ENCODE data around the gene PRKN. TPM values are rescaled to one million over a fixed set of nuclear protein-coding genes. Genes with fewer than 3 reads are reported as not detected.

PRKN gene
- total RNA-seq, 1 experiment from 2014 or later = 2.0 TPM

DNA sequence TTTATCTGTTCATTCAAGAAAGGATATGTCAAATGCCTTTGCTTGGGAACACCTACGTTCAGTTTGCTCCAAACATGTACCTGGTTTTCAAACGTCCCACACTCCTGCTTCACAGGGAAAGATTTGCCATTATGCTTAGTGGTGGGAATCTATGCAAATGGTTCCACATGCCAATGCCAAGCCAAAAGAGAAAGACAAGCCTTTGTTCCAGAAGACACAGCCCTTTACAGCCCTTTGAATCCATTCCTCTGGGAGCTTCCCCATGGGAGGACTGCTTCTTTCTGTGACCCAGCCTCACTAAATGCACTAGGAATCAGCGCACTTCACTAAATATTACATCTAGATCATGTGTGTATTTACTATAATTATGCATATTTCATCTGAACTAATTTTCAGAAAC, 619.5 kb downstream of the PRKN start:
- Histone ChIP-seq H3K4ac (ENCODE audit: low read depth, low read length) (no peak overlapping the region), H3K56ac (ENCODE audit: insufficient read length, low read depth, low read length) (no peak overlapping the region), H3K79me2 (ENCODE audit: insufficient read depth, low read length) (no peaks in the 10 kb centered on the region), H3K27ac (ENCODE audit: insufficient read length, low read depth, low read length) (no peak overlapping the region), H3K18ac (ENCODE audit: insufficient read length, low read depth, low read length) (no peak overlapping the region), H2BK15ac (ENCODE audit: low read depth, low read length) (no peak overlapping the region), H3K9me3 (ENCODE audit: control insufficient read depth, low read depth, low read length) (no peaks in the 10 kb centered on the region), H2AK5ac (ENCODE audit: insufficient read length, low read length) (no peak overlapping the region), H4K5ac (ENCODE audit: insufficient read length, low read depth, low read length) (no peak overlapping the region), H4K91ac (ENCODE audit: insufficient read length, low read depth, low read length) (no peak overlapping the region), H3K4me1 (ENCODE audit: insufficient read depth, low read length) (peaks cover 4% of the 10 kb centered on the region; the same call in 1 of the 2 replicates), H3K14ac (ENCODE audit: insufficient read depth, low read length) (no peak overlapping the region), H3K4me2 (ENCODE audit: insufficient read depth, insufficient read length, low read length) (no peak overlapping the region), H3T11ph (ENCODE audit: low read length) (no peak overlapping the region), H3K23me2 (ENCODE audit: insufficient read length, low read depth, low read length, poor library complexity, severe bottlenecking) (no peaks in the 10 kb centered on the region), H2BK20ac (ENCODE audit: low read depth, low read length, poor library complexity, severe bottlenecking) (no peak overlapping the region), H3K9ac (ENCODE audit: extremely low read depth, insufficient read length, low read length) (no peak overlapping the region), H2BK12ac (ENCODE audit: insufficient read length, low read depth, low read length) (no peak overlapping the region), H3K23ac (ENCODE audit: insufficient read length, low read depth, low read length) (no peak overlapping the region), H2AFZ (ENCODE audit: low read length) (no peak overlapping the region), H2BK5ac (ENCODE audit: insufficient read length, low read length) (no peak overlapping the region), H2BK120ac (ENCODE audit: low read depth, low read length, poor library complexity, severe bottlenecking) (no peak overlapping the region), H3K79me1 (ENCODE audit: insufficient read depth, low read depth, low read length, poor library complexity, severe bottlenecking) (no peaks in the 10 kb centered on the region), H4K8ac (replicated peaks; ENCODE audit: insufficient read length, low read depth, low read length) (no peak overlapping the region), H3K27me3 (ENCODE audit: insufficient read depth, low read length) (no peaks in the 10 kb centered on the region), H4K20me1 (ENCODE audit: control insufficient read depth, insufficient read depth, insufficient read length) (no peaks in the 10 kb centered on the region)
- Mint-ChIP-seq H3K36me3 (ENCODE audit: insufficient read depth in 1 of 3, low read depth in 3 of 3) (no peaks in the 10 kb centered on the region), H3K27ac (no peak overlapping the region), H3K4me3 (no peak overlapping the region), H3K9me3 (no peaks in the 10 kb centered on the region; a peak in 1 of 5 replicates), H3K4me1 (peaks cover 12 to 16% of the 10 kb centered on the region in 2 experiments), H3K27me3 (ENCODE audit: low read depth) (no peaks in the 10 kb centered on the region)
- no peak for DNase-seq
- WGBS (ENCODE audit: extremely low coverage, insufficient read length, low lambda C conversion rate) = no CpG with 5 or more reads among the region's 3 CpGs
- TF ChIP-seq, protein P1, sequence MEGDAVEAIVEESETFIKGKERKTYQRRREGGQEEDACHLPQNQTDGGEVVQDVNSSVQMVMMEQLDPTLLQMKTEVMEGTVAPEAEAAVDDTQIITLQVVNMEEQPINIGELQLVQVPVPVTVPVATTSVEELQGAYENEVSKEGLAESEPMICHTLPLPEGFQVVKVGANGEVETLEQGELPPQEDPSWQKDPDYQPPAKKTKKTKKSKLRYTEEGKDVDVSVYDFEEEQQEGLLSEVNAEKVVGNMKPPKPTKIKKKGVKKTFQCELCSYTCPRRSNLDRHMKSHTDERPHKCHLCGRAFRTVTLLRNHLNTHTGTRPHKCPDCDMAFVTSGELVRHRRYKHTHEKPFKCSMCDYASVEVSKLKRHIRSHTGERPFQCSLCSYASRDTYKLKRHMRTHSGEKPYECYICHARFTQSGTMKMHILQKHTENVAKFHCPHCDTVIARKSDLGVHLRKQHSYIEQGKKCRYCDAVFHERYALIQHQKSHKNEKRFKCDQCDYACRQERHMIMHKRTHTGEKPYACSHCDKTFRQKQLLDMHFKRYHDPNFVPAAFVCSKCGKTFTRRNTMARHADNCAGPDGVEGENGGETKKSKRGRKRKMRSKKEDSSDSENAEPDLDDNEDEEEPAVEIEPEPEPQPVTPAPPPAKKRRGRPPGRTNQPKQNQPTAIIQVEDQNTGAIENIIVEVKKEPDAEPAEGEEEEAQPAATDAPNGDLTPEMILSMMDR (conservative IDR thresholded peaks at IDR 0.05) = no peak
